DOHH2 (cell line): ENCODE data around the gene MARCHF9.
A peak's percentile ranks its signal among the peaks of the same experiment; 100 is the strongest.

ENCODE experiments used
- H3F3A ChIP-seq: fragments of 200-600 bp; sonication (generic), shearing (Covaris generic); 2 replicates; pipeline ENCODE4 v1.6.0; 2016; ENCODE audit warnings: antibody characterized with exemption, mild to moderate bottlenecking; ENCODE audit not compliant: control insufficient read depth, insufficient read depth
- H3K27ac ChIP-seq: fragments of 200-600 bp; sonication (generic); 2 replicates; pipeline ENCODE4 v1.5.1; 2014; ENCODE audit warnings: low read depth, mild to moderate bottlenecking, low read length, moderate library complexity
- H3K27me3 ChIP-seq: fragments of 200-600 bp; sonication (generic); 2 replicates; pipeline ENCODE4 v1.6.1; 2014; ENCODE audit warnings: mild to moderate bottlenecking, low read length, mixed read lengths; ENCODE audit not compliant: control insufficient read depth
- H3K36me3 ChIP-seq: fragments of 200-600 bp; sonication (generic); 2 replicates; pipeline ENCODE4 v1.6.1; 2014; ENCODE audit warnings: mild to moderate bottlenecking, low read length, moderate library complexity, mixed read lengths; ENCODE audit not compliant: control insufficient read depth
- H3K4me1 ChIP-seq: fragments of 200-600 bp; sonication (generic); 2 replicates; pipeline ENCODE4 v1.6.1; 2014; ENCODE audit warnings: mild to moderate bottlenecking, low read length, mixed read lengths; ENCODE audit not compliant: control insufficient read depth
- H3K4me2 ChIP-seq: fragments of 200-600 bp; sonication (generic); 2 replicates; pipeline ENCODE4 v1.6.0; 2014; ENCODE audit warnings: mild to moderate bottlenecking, low read length, moderate library complexity
- H3K4me3 ChIP-seq: fragments of 200-600 bp; sonication (generic); 2 replicates; pipeline ENCODE4 v1.5.1; 2014; ENCODE audit warnings: mild to moderate bottlenecking, low read length, mixed read lengths
- H3K79me2 ChIP-seq: fragments of 200-600 bp; sonication (generic); 2 replicates; pipeline ENCODE4 v1.6.1; 2014; ENCODE audit warnings: mild to moderate bottlenecking, low read length, mixed read lengths; ENCODE audit not compliant: control insufficient read depth
- H3K9me2 ChIP-seq: fragments of 200-600 bp; sonication (generic); replicated peaks from 2 replicates; pipeline ENCODE4 v1.6.1; 2014; ENCODE audit warnings: mild to moderate bottlenecking, low read length, mixed read lengths; ENCODE audit not compliant: control insufficient read depth
- H3K9me3 ChIP-seq: fragments of 200-600 bp; sonication (generic); 2 replicates; pipeline ENCODE4 v1.6.1; 2014; ENCODE audit warnings: antibody characterized with exemption, low read length, mixed read lengths; ENCODE audit not compliant: control insufficient read depth, insufficient read depth
- H4K20me1 ChIP-seq: fragments of 200-600 bp; sonication (generic); 2 replicates; pipeline ENCODE4 v1.6.0; 2014; ENCODE audit warnings: low read depth, mild to moderate bottlenecking, antibody characterized with exemption, low read length, moderate library complexity; ENCODE audit not compliant: control insufficient read depth, insufficient read depth
- CTCF ChIP-seq: fragments of 200-600 bp; sonication (generic); IDR thresholded peaks from one replicate; pipeline ENCODE4 v1.5.1; 2014; ENCODE audit warnings: antibody characterized with exemption, mild to moderate bottlenecking, low read depth, low read length; ENCODE audit not compliant: poor library complexity, severe bottlenecking
- EZH2phosphoT487 ChIP-seq: fragments of 200-600 bp; sonication (generic); IDR thresholded peaks from 2 replicates; pipeline ENCODE4 v1.6.1; 2017; ENCODE audit warnings: borderline replicate concordance, mild to moderate bottlenecking, antibody characterized with exemption, low read length, moderate library complexity, mixed read lengths

MARCHF9 gene

GRCh38 chr12:57775044-57775443 is 20.1 kb downstream of the MARCHF9 start:
- H3K9me2 ChIP-seq: no peaks in the 10 kb centered on the region
- no peaks in the 10 kb centered on the region for H3F3A ChIP-seq
- no peak overlapping the region for H3K27ac ChIP-seq
- no peak overlapping the region for H3K4me2 ChIP-seq
- H3K9me3 ChIP-seq: no peaks in the 10 kb centered on the region
- peaks cover 15% of the 10 kb centered on the region for H3K4me1 ChIP-seq
- peaks cover 10% of the 10 kb centered on the region for H3K36me3 ChIP-seq
- H3K4me3 ChIP-seq: no peak overlapping the region
- H3K27me3 ChIP-seq: no peaks in the 10 kb centered on the region
- TF ChIP-seq CTCF (no peak), EZH2phosphoT487 (no peak)
- H4K20me1 ChIP-seq: no peaks in the 10 kb centered on the region
- H3K79me2 ChIP-seq: peaks cover 11% of the 10 kb centered on the region

- Histone ChIP-seq H3K4me2 (no peak overlapping the region), H3K4me3 (no peak overlapping the region), H3K9me2 (no peaks in the 10 kb centered on the region), H3F3A (no peaks in the 10 kb centered on the region), H3K9me3 (no peaks in the 10 kb centered on the region), H4K20me1 (no peaks in the 10 kb centered on the region), H3K79me2 (peaks cover 9% of the 10 kb centered on the region), H3K4me1 (peaks cover 13% of the 10 kb centered on the region), H3K27ac (no peak overlapping the region), H3K36me3 (peaks cover 3% of the 10 kb centered on the region), H3K27me3 (no peaks in the 10 kb centered on the region)
- TF ChIP-seq EZH2phosphoT487 (no peak), CTCF (peak; percentile 51)
Measured at GRCh38 chr12:57775563-57776246, 20.8 kb downstream of the MARCHF9 start.

GRCh38 chr12:57776247-57776587 is 21.3 kb downstream of the MARCHF9 start:
- no peaks in the 10 kb centered on the region for H3K27me3 ChIP-seq
- peaks cover 4% of the 10 kb centered on the region for H3K79me2 ChIP-seq
- no peaks in the 10 kb centered on the region; the same call in 1 of the 2 replicates for H3K36me3 ChIP-seq
- no peaks in the 10 kb centered on the region for H3F3A ChIP-seq
- H3K4me3 ChIP-seq: no peak overlapping the region
- H3K27ac ChIP-seq: no peak overlapping the region
- H3K4me2 ChIP-seq: no peak overlapping the region
- H3K9me2 ChIP-seq: no peaks in the 10 kb centered on the region
- H4K20me1 ChIP-seq: no peaks in the 10 kb centered on the region
- TF ChIP-seq EZH2phosphoT487: no peak
- TF ChIP-seq CTCF: peak; percentile 9
- H3K4me1 ChIP-seq: peaks cover 10% of the 10 kb centered on the region
- H3K9me3 ChIP-seq: no peaks in the 10 kb centered on the region
